HG03280 (cell line): Measurements from ENCODE around the gene PRUNE2.
"Not testable (repeated sequence)": the region's sequence is repeated elsewhere in the genome, so short reads cannot be mapped to it uniquely, and the experiment has no call there.

Experiments used
- ATAC-seq: cut with Tn5 transposase; IDR thresholded peaks from one replicate; pipeline ENCODE4 v1.9.1; 2021; ENCODE audit warnings: mild to moderate bottlenecking, moderate library complexity; ENCODE audit not compliant: unreplicated experiment

Gene PRUNE2, protein sequence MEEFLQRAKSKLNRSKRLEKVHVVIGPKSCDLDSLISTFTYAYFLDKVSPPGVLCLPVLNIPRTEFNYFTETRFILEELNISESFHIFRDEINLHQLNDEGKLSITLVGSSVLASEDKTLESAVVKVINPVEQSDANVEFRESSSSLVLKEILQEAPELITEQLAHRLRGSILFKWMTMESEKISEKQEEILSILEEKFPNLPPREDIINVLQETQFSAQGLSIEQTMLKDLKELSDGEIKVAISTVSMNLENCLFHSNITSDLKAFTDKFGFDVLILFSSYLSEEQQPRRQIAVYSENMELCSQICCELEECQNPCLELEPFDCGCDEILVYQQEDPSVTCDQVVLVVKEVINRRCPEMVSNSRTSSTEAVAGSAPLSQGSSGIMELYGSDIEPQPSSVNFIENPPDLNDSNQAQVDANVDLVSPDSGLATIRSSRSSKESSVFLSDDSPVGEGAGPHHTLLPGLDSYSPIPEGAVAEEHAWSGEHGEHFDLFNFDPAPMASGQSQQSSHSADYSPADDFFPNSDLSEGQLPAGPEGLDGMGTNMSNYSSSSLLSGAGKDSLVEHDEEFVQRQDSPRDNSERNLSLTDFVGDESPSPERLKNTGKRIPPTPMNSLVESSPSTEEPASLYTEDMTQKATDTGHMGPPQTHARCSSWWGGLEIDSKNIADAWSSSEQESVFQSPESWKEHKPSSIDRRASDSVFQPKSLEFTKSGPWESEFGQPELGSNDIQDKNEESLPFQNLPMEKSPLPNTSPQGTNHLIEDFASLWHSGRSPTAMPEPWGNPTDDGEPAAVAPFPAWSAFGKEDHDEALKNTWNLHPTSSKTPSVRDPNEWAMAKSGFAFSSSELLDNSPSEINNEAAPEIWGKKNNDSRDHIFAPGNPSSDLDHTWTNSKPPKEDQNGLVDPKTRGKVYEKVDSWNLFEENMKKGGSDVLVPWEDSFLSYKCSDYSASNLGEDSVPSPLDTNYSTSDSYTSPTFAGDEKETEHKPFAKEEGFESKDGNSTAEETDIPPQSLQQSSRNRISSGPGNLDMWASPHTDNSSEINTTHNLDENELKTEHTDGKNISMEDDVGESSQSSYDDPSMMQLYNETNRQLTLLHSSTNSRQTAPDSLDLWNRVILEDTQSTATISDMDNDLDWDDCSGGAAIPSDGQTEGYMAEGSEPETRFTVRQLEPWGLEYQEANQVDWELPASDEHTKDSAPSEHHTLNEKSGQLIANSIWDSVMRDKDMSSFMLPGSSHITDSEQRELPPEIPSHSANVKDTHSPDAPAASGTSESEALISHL (N-terminal part only)

GRCh38 chr9:76905791-76906646 is at the start of gene PRUNE2:
PRUNE2 (minus strand) TSS chr9:76906114; CDS start chr9:76905963, 151 bp downstream.
- ATAC-seq = no peak

DNA sequence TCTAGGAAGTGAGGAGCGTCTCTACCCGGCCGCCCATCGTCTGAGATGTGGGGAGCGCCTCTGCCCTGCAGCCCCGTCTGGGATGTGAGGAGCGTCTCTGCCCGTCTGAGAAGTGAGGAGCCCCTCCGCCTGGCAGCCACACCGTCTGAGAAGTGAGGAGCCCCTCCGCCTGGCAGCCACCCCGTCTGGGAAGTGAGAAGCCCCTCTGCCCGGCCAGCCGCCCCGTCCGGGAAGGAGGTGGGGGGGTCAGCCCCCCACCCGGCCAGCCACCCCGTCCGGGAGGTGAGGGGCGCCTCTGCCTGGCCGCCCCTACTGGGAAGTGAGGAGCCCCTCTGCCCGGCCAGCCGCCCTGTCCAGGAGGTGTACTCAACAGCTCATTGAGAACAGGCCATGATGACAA is 49.5 kb upstream of the PRUNE2 start:
- not testable (repeated sequence) for ATAC-seq

DNA sequence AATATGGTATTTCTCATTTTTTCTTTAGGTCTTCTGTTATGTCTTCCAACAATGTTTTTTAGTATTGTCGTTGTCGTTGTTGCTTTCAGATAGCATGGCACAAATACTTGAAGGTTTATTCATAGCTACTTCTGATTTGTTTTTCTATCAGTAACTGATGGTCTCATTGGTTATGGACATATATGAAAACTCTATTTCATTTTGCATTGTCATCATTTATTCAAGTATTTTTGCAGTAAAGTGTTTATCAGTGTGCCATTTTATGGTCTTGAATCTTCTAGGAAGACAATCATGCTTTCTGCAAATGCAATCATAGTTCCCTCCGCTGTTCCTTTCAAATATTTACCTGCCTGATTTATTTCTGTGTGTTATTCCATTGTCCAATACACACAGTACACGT is 44.0 kb upstream of the PRUNE2 start:
- ATAC-seq = no peak

GRCh38 chr9:76944011-76944410 is 38.1 kb upstream of the PRUNE2 start:
- ATAC-seq = no peak

- ATAC-seq = no peak
Measured at GRCh38 chr9:76943054-76943453, 37.1 kb upstream of the PRUNE2 start.

DNA sequence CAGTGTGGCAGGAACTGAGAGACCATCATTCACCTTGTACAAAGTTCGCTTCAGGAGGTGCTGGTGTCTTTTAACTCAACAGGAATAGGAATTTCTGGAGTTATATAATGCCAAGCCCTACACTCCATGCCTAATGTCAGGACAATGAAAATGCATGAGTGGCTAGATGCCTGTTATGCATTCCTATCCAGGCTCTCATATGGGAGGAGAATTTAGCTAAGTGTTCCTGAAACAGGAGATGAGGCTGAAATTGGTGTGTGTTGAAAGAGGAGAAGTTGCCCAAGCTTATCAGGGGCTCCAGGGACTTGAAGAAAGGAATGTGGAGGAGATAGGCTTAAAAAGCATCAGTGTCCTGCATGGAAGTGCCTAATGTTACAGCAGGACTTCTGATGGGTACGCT is 26.8 kb upstream of the PRUNE2 start:
- ATAC-seq = no peak

DNA sequence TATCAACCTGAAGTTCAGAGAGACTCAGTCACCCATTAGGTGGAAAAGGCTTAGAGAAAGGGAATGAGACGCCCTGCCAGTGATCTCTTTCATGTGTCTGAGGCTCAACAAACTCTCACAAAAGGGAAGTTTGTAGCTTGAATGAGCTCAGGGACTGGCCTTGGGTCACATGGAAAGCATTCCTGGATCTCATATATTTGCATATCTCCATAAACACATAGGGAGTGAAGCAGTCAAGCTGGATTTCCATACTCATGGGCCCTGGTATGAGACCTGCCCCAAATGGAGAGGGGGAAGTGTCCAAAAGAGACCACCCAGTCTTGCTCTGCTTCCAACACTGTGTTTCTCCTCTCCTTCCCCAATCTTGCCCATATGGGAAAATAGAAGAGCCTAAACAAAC is 26.4 kb upstream of the PRUNE2 start:
- ATAC-seq = no peak

DNA sequence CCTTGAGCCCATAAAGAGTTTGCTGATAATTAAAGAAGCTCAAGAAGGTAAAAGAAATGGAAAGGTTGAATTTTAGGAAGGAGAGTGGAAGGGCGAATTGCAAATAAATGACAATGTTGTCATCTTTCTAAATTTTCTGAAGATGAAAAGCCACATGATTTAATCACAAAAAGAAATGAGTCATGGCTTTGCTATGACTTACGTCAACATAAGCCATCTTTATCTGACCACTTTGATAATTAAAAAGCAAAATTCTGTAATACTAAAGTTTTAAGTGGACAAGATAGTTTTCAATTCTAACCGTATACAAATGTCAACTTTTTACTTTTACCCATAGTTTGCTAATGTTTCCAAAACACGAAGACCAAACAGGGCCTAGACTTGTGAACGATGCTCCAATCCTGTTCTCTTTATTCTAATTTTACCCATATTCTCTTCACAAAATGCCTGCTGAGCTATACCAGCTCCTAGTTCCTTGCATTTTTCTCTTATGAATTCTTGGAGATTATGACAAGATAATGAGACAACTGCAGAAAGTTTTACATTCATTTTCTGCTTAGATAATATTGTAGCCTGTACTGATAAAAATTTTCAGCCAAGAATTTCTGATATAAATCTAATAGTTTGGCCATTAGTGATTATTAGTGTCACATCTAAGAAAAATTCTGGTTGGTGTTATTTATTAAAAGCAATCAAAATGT is 21.8 kb upstream of the PRUNE2 start:
- no peak for ATAC-seq

- ATAC-seq = no peak
Measured at GRCh38 chr9:76926846-76927245, 20.9 kb upstream of the PRUNE2 start.

- ATAC-seq = no peak
Measured at GRCh38 chr9:76926324-76926741, 20.4 kb upstream of the PRUNE2 start.

GRCh38 chr9:76921165-76921564 is 15.3 kb upstream of the PRUNE2 start:
- ATAC-seq = no peak

GRCh38 chr9:76917299-76917698 is 11.4 kb upstream of the PRUNE2 start:
- no peak for ATAC-seq

DNA sequence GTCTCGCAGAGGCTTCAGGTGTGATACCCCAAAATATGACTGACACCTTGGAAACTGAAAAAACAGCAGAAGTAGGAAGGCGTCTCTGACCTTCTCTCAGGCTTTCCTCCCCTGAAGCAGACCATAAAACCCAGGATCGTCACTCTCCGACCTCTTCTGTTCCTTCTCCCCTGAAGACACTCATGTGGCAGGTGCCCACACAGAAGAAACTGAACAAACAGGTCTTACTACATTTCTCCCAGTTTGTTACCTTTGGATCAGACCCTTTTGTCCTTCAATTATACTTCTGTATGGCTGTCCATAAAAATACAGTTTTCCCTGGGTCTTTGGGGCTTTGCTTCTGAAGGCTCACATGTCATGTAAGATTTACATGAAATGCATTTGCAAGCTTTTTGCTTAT is 10.3 kb upstream of the PRUNE2 start:
- no peak for ATAC-seq

DNA sequence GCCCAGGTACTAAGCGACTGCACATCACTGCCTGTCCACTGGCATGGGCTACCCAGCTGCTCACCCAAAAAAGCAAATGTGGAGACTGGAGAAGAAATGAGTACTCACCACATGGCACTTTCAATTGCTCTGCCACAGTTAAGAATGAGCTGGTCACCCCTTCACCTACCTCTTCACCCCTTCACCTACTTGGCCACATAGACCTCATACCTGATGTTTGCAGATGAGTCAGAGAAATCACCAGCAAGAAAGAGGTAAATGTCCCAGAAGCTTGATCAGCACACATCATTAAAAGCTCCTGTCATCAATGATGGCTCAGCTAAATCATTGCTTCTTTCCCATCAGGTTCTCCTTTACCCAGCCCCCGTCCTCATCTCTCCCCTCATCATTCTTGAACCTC is 7.6 kb upstream of the PRUNE2 start:
- ATAC-seq = no peak

GRCh38 chr9:76912636-76913275 is 6.8 kb upstream of the PRUNE2 start:
- no peak for ATAC-seq

DNA sequence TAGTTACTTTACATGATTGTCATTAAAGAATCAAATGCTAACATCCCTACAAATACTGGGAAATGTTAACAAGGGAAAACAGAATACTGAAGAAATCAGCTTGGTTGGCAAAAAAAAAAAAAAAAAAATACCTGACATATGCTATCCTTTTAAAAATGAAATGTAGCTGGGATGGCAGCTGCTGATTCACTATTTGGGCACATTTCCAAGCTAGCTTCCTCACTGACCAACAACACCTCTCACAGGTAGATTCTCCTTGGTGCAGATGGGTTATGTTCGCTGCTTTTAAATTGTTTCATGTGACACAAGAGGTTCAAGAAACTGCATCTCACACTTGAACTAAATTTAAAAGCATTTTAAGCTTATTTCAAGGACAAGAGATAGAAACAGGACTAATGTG is 6.1 kb upstream of the PRUNE2 start:
- no peak for ATAC-seq

- no peak for ATAC-seq
Measured at GRCh38 chr9:76910861-76911260, 4.9 kb upstream of the PRUNE2 start.

GRCh38 chr9:76906647-76906975 is 697 bp upstream of the PRUNE2 start:
- no peak for ATAC-seq
